SK-N-MC (cell line): ENCODE measurements around the gene NANOS1.
"Not testable (repeated sequence)": the region's sequence is repeated elsewhere in the genome, so short reads cannot be mapped to it uniquely, and the experiment has no call there.

Experiments
- DNase-seq: peaks from one replicate; pipeline ENCODE4 v3.0.0-alpha.2; 2011; ENCODE audit warnings: low read depth, low spot score
- H3K27ac ChIP-seq: fragments of 200-600 bp; sonication (generic); 2 replicates; pipeline ENCODE4 v1.5.1; 2016; ENCODE audit warnings: mixed run types
- H3K36me3 ChIP-seq: fragments of 200-600 bp; sonication (generic); 2 replicates; pipeline ENCODE4 v1.6.1; 2017; ENCODE audit warnings: antibody characterized with exemption, low read length, mixed read lengths; ENCODE audit not compliant: insufficient read depth
- H3K4me3 ChIP-seq: fragments of 200-600 bp; sonication (generic); 2 replicates; pipeline ENCODE4 v1.5.1; 2016
- H3K9ac ChIP-seq: fragments of 200-600 bp; sonication (generic); 2 replicates; pipeline ENCODE4 v1.8.0; 2017; ENCODE audit warnings: mixed run types, mixed read lengths; ENCODE audit not compliant: insufficient read length
- H3K9me3 ChIP-seq: fragments of 200-600 bp; sonication (generic); 2 replicates; pipeline ENCODE4 v1.6.1; 2017; ENCODE audit warnings: low read depth, mild to moderate bottlenecking, antibody characterized with exemption, low read length, moderate library complexity, mixed read lengths
- EZH2 ChIP-seq: fragments of 200-600 bp; sonication (generic); IDR thresholded peaks from one replicate; pipeline ENCODE4 v1.6.1; 2017; ENCODE audit warnings: antibody characterized with exemption
- FOXP2 ChIP-seq: optimal IDR thresholded peaks from 2 replicates; pipeline ENCODE3; 2011; ENCODE audit warnings: mild to moderate bottlenecking, moderate library complexity; ENCODE audit not compliant: insufficient read depth; ENCODE audit errors: extremely low read length, control extremely low read depth
- POLR2AphosphoS5 ChIP-seq: IDR thresholded peaks from 2 replicates; pipeline ENCODE4 v1.6.1; 2012; ENCODE audit warnings: mild to moderate bottlenecking, low read depth, low read length, borderline replicate concordance

The NANOS1 gene

DNA sequence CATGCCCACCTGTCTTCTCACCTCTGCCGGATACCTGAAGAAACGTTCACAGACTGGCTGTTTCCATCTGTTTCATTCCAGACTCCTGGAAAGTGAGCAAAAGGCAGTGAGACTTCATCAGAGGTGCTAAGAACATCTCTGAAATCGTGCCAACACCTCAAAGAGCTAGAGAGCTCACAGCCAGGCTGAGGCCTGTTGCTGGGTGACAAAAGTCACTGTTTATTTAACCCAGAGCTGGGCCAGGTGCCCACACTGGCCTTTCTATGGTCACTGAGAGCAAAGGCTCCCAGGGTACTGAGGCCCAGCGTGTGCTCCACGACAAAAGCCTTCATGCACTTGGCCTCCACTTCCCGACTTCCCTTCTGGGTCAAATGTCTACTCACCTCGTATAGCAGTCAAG, 3.7 kb upstream of the NANOS1 start:
- no peak for DNase-seq
- H3K4me3 ChIP-seq, result no peak overlapping the region
- no peak for TF ChIP-seq POLR2AphosphoS5
- no peak for TF ChIP-seq EZH2
- no peak for TF ChIP-seq FOXP2
- H3K9me3 ChIP-seq, result no peaks in the 10 kb centered on the region
- H3K9ac ChIP-seq, result no peak overlapping the region
- H3K36me3 ChIP-seq, result no peaks in the 10 kb centered on the region
- H3K27ac ChIP-seq, result no peak overlapping the region

DNA sequence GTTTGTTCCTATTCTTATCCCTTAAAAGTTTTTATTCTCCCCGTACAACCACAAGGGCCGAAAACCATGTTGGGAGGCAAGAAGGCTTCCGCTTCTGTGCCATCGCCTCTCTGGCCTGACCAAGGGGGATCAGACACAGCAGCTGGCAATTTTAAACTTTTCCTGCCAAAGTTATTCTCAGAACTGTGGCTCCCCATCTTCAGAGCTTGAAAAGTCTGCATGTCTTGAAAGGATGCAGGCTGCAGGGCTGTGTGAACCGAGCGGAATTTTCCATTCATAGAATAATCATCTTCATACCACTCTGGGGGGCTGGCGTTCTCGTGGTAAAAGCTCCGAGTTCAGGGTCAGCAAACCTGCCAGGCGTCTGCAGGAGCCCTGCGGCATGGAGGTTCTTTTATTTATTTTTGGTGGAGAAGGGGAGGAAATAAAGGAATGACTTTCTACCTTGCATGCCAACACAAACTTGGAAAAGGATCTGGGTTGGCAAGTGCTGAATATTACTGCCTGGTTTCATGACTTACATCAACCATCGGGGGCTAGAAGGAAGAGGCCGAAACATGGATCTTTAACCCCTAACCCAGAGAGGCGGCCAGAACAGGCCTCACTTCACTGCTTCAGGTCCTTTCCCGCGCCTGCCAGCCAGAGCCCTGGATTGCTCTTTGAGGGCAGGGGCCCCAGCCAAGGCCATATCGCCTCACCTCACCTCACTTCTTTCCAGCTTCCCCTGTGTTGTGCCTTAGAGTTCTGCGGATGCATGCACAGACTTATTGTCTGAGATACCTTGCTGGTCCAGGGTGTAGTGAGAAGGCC, 3.0 kb upstream of the NANOS1 start:
- H3K36me3 ChIP-seq, result no peaks in the 10 kb centered on the region
- DNase-seq, result no peak
- H3K9ac ChIP-seq, result no peak overlapping the region
- no peak overlapping the region for H3K27ac ChIP-seq
- no peak overlapping the region for H3K4me3 ChIP-seq
- H3K9me3 ChIP-seq, result no peaks in the 10 kb centered on the region
- TF ChIP-seq EZH2 (no peak), FOXP2 (no peak), POLR2AphosphoS5 (no peak)

DNA sequence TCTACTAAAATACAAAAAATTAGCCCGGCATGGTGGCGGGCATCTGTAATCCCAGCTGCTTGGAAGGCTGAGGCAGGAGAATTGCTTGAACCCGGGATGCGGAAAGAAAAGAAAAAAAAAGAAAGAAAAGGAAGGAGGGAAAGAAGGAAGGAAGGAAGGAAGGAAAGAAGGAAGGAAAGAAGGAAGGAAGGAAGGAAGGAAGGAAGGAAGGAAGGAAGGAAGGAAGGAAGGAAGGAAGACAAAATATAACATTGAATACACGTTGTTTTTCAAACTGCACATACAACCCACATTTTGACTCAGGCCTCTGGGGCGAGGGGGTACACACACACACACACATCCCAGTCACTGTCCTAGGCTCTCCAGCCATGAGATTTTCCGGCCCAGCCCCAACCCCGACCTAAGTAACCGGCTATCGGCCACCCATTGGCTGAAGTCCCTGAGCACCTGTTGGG, 1.0 kb upstream of the NANOS1 start:
- H3K9ac ChIP-seq, H3K4me3 ChIP-seq, H3K36me3 ChIP-seq, DNase-seq, H3K9me3 ChIP-seq, H3K27ac ChIP-seq: not testable (repeated sequence)

DNA sequence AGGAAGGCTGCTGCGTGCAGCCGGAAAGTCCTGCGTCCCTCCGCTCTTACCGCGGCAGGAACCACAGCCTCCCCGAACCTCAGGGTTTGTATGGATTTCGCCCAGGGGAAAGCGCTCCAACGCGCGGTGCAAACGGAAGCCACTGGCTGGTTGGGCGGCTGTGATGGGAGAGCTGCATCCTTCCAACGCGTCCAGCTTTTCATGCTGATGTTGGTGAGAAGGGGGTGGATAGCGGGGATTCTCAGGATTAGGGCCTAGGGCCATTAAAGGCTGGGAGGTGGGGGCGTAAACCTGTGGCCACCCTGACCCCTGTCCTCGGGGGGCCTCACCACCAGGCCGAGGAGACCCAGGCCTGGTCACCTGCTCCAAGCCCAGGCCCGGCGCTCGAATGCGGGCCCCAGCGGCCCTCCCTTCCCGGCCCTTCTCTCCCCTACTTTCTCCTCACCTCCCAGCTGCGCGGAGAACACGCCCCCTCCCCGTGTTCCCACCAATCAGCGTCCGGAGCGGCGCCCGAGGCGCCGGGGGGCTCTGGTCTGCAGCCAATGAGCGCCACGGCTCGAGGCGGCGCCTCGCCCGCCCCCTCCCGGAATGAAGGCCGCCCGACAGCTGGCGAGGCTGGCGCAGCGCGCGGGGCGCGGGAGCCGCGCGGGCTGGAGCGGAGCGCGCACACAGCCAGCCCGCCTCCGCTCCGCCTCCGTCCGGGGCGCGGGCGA, 458 bp upstream of the NANOS1 start:
- no peak overlapping the region for H3K9ac ChIP-seq
- H3K27ac ChIP-seq, result no peak overlapping the region
- no peak overlapping the region for H3K4me3 ChIP-seq
- DNase-seq, result no peak
- H3K9me3 ChIP-seq, result no peaks in the 10 kb centered on the region
- TF ChIP-seq FOXP2, result no peak
- TF ChIP-seq POLR2AphosphoS5, result no peak
- TF ChIP-seq EZH2, result no peak
- peaks cover 3% of the 10 kb centered on the region; the same call in 1 of the 2 replicates for H3K36me3 ChIP-seq

DNA sequence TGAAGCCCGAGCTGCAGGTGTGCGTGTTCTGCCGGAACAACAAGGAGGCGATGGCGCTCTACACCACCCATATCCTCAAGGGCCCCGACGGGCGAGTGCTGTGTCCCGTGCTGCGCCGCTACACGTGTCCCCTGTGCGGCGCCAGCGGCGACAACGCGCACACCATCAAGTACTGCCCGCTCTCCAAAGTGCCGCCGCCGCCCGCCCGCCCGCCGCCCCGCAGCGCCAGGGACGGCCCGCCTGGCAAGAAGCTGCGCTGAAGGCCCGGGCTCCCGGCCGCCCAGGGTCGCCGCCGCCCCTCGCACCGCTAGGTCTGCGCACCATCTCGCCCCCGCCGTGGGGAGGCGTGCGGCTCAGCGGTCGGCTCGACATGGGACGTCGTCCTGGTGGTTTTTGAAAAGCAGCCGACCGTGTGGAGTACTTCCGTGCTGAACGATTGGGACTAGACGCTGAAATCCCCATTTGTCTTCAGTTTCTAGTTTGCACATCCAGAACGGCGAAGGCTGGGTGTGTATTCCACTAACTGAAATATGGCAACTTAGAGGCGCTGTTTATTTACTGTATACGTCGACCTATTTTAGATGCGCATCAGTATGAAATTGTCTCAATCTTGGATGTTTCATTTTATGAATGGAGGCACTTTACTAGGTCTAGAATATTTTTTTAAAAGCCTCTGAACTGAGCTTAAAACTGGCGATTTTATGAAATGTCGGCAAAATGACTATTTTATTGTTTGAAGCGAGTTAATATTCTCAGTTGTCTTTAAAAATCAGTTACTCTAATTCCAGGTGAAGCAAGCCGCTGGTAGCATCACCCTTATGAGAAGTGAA, 1.1 kb downstream of the NANOS1 start:
- no peak overlapping the region for H3K27ac ChIP-seq
- peak overlapping the region; percentile 15 for H3K9ac ChIP-seq
- peaks cover 11% of the 10 kb centered on the region; the same call in 1 of the 2 replicates for H3K36me3 ChIP-seq
- H3K9me3 ChIP-seq, result no peaks in the 10 kb centered on the region
- peak overlapping the region; percentile 74 for H3K4me3 ChIP-seq
- no peak for DNase-seq
- TF ChIP-seq EZH2 (no peak), POLR2AphosphoS5 (peak; percentile 53), FOXP2 (no peak)

DNA sequence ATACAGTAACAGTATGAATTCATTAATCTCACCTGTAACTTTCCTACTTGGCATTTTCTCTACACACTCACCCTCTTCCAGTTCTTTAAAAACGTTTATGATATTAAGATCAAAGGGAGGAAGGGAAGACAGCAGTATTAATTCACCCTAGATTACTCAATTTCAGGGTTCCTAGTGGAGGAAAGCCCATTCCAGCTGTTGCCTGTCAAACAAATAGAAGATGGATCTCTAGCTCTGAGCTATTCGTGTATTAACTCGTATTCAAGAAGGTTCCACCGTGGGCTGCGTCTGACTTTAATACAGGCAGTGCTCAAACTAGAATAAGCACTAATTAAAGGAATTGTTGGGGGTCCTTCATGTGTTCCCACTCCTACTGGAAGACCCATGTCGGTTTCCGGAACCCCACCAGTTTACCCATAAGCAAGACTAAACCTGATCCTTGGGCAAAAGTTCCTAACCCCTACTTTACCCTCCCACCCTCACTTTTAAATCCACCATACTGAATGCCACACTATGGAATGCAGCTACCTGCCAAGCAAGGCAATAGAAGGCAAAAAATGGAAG, 2.1 kb downstream of the NANOS1 start:
- no peak overlapping the region for H3K27ac ChIP-seq

DNA sequence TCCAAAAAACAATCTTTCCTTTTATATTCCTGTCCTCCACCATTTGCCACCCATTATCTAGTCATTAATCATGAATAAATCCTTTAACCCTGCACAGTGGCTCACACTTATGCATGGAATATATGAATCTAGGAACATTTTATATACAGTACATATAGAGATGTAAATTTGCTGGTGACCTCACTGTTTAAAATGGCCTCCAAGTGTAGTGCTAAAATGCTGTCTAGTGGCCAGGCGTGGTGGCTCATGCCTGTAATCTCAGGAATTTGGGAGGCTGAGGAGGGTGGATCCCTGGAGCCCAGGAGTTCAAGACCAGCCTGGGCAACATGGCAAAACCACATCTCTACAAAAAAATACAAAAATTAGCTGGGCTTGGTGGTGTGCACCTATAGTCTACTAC, 9.6 kb downstream of the NANOS1 start:
- H3K9ac ChIP-seq, result no peak overlapping the region
- H3K4me3 ChIP-seq, result no peak overlapping the region
- H3K36me3 ChIP-seq, result peaks cover 75% of the 10 kb centered on the region
- H3K9me3 ChIP-seq, result no peaks in the 10 kb centered on the region
- no peak for DNase-seq
- H3K27ac ChIP-seq, result no peak overlapping the region
- TF ChIP-seq POLR2AphosphoS5 (no peak), EZH2 (no peak)

More for the DNA sequence above, 2.1 kb downstream of the NANOS1 start:
- no peak for TF ChIP-seq EZH2
- TF ChIP-seq POLR2AphosphoS5, result no peak
- TF ChIP-seq FOXP2, result no peak
- Histone ChIP-seq H3K36me3 (peaks cover 19% of the 10 kb centered on the region), H3K9ac (no peak overlapping the region), H3K9me3 (no peaks in the 10 kb centered on the region), H3K4me3 (peak overlapping the region; percentile 74)
- DNase-seq, result no peak

DNA sequence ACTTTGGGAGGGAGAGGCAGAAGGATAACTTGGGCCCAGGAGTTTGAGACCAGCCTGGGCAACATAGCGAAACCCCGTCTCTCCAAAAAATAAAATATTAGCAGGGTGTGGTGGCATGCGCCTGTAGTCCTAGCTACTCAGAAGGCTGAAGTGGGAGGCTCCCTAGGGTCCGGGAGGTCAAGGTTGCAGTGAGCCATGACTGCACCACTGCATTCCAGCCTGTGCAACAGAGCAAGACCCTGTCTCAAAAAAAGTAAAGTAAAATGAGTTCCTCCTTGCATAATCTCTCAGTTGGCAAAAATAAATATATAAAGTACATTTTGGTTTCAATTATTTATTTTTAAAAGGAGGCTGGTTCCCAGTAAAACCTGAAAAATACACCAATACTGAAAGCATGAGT, 11.8 kb downstream of the NANOS1 start:
- Histone ChIP-seq H3K9ac (no peak overlapping the region), H3K4me3 (no peak overlapping the region), H3K27ac (no peak overlapping the region), H3K9me3 (no peaks in the 10 kb centered on the region), H3K36me3 (peaks cover 78% of the 10 kb centered on the region)
- no peak for DNase-seq
- no peak for TF ChIP-seq EZH2
- TF ChIP-seq FOXP2, result no peak
- TF ChIP-seq POLR2AphosphoS5, result no peak
